ENCODE data around the gene JTB. TPM values are rescaled to one million over a fixed set of nuclear protein-coding genes. Genes with fewer than 3 reads are reported as not detected.

The JTB gene
- total RNA-seq, 1 experiment from 2014 or later: 194 TPM

- Mint-ChIP-seq H3K4me1 (ENCODE audit: insufficient read depth, unreplicated experiment) (peaks cover 27% of the 10 kb centered on the region), H3K4me3 (ENCODE audit: unreplicated experiment) (no peak overlapping the region), H3K9me3 (ENCODE audit: unreplicated experiment) (no peaks in the 10 kb centered on the region), H3K27me3 (ENCODE audit: insufficient read depth, unreplicated experiment) (no peaks in the 10 kb centered on the region), H3K36me3 (ENCODE audit: insufficient read depth, unreplicated experiment) (peaks cover 44% of the 10 kb centered on the region), H3K27ac (ENCODE audit: low read depth, unreplicated experiment) (no peak overlapping the region)
- DNase-seq (ENCODE audit: unreplicated experiment): no peak
- ChIA-PET CTCF (interaction anchor here (0.6 to 5.2 kb wide), 3 partner anchors 8 to 358 kb away, joined by 3 to 45 read pairs (median 4); partner anchors contain the start of genes RAB13 and S100A16), POLR2A (interaction anchor here (0.6 kb wide), 1 partner anchor 10 kb away, joined by 3 read pairs; no protein-coding TSS in a partner anchor)
- intact Hi-C loops (cut with micrococcal nuclease): no loop called here
- no peak for TF ChIP-seq CTCF (IDR thresholded peaks at IDR 0.05; ENCODE audit: unreplicated experiment)
- no TSS peak for BruUV-seq (replicated peaks)
These were observed 7.1 kb downstream of the JTB start for GRCh38 chr1:153970346-153970745.

DNA sequence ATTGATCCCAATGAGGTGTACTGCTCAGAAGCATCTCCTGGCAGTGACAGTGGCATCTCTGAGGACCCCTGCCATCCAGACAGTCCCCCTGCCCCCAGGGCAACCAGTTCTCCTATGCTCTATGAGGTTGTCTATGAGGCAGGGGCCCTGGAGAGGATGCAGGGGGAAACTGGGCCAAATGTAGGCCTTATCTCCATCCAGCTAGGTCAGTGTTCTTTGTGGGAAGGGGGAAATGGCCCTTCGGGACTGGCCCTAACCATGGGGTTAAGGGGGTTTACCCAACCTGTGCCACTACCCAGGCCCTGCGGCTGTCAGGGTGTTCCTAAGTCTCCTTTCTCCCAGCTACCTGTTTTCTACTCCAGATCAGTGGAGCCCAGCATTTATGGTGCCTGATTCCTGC, 8.5 kb downstream of the JTB start:
- H3K27me3 Mint-ChIP-seq (ENCODE audit: insufficient read depth, unreplicated experiment): no peaks in the 10 kb centered on the region
- peak overlapping the region; percentile 94 for H3K27ac Mint-ChIP-seq (ENCODE audit: low read depth, unreplicated experiment)
- H3K4me1 Mint-ChIP-seq (ENCODE audit: insufficient read depth, unreplicated experiment): peaks cover 33% of the 10 kb centered on the region
- H3K4me3 Mint-ChIP-seq (ENCODE audit: unreplicated experiment): peak overlapping the region; percentile 95
- H3K36me3 Mint-ChIP-seq (ENCODE audit: insufficient read depth, unreplicated experiment): peaks cover 30% of the 10 kb centered on the region
- intact Hi-C loops (cut with micrococcal nuclease): no loop called here
- no peaks in the 10 kb centered on the region for H3K9me3 Mint-ChIP-seq (ENCODE audit: unreplicated experiment)
- DNase-seq (ENCODE audit: unreplicated experiment): no peak
- BruUV-seq (replicated peaks): no TSS peak
- CTCF ChIA-PET: interaction anchor here (0.5 to 5.2 kb wide), 8 partner anchors 8 to 457 kb away, joined by 3 to 45 read pairs (median 6); partner anchors contain the start of genes JTB and RAB13
- no peak for TF ChIP-seq CTCF (IDR thresholded peaks at IDR 0.05; ENCODE audit: unreplicated experiment)
- POLR2A ChIA-PET: interaction anchor here (4.2 to 16.6 kb wide), 5 partner anchors 8 to 187 kb away, joined by 37 to 647 read pairs (median 358); partner anchors contain the start of genes CRTC2, DENND4B, GATAD2B and JTB

DNA sequence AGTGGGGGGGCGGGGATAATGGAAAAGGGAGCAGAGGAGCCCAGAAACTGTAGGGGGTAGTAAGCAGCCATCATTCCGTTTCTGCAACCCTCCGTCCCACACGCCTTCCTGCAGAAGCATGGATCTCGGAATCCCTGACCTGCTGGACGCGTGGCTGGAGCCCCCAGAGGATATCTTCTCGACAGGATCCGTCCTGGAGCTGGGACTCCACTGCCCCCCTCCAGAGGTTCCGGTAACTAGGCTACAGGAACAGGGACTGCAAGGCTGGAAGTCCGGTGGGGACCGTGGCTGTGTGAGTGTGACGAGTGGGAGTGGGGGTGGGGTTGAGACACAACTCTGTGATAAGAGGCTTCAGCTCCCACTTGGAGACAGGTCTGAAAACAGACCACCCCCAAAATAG, 9.1 kb downstream of the JTB start:
- H3K27ac Mint-ChIP-seq (ENCODE audit: low read depth, unreplicated experiment): peak overlapping the region; percentile 94
- no peaks in the 10 kb centered on the region for H3K9me3 Mint-ChIP-seq (ENCODE audit: unreplicated experiment)
- no peak for TF ChIP-seq CTCF (IDR thresholded peaks at IDR 0.05; ENCODE audit: unreplicated experiment)
- H3K27me3 Mint-ChIP-seq (ENCODE audit: insufficient read depth, unreplicated experiment): no peaks in the 10 kb centered on the region
- no TSS peak for BruUV-seq (replicated peaks)
- no peak for DNase-seq (ENCODE audit: unreplicated experiment)
- intact Hi-C loops (cut with micrococcal nuclease): no loop called here
- peak overlapping the region; percentile 95 for H3K4me3 Mint-ChIP-seq (ENCODE audit: unreplicated experiment)
- ChIA-PET CTCF (interaction anchor here (0.5 to 5.2 kb wide), 13 partner anchors 9 to 457 kb away, joined by 3 to 45 read pairs (median 5); partner anchors contain the start of genes GATAD2B, JTB and RAB13), POLR2A (interaction anchor here (0.6 to 16.6 kb wide), 18 partner anchors 9 to 1161 kb away, joined by 3 to 647 read pairs (median 10); partner anchors contain the start of genes CRTC2, DENND4B, GATAD2B and JTB)
- peaks cover 37% of the 10 kb centered on the region for H3K4me1 Mint-ChIP-seq (ENCODE audit: insufficient read depth, unreplicated experiment)
- H3K36me3 Mint-ChIP-seq (ENCODE audit: insufficient read depth, unreplicated experiment): peaks cover 28% of the 10 kb centered on the region

DNA sequence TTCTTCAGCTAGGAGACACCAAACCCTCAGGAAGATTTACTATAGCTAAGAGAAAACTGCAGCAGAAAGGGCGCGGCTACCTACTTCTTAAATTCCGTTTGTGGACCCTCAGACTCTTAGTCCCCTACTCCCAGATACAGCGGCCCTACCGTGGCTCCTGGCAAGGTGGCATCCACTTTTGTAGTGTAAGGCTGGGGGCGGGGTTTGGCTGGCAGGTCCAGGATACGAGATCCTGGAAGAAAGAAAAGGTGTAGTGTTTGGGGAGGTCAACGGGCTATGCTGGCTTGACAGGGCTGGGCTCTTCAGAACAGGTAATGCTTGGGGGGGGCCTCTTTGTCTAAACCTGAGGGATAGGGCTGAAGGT, 9.5 kb downstream of the JTB start:
- ChIA-PET CTCF (interaction anchor here (0.6 to 5.2 kb wide), 15 partner anchors 9 to 1083 kb away, joined by 3 to 45 read pairs (median 5); partner anchors contain the start of genes ADAM15, GATAD2B, JTB and RAB13), POLR2A (interaction anchor here (0.6 to 16.6 kb wide), 40 partner anchors 9 to 1162 kb away, joined by 3 to 647 read pairs (median 4); partner anchors contain the start of genes CRTC2, DENND4B, GATAD2B and INTS3)
- Mint-ChIP-seq H3K9me3 (ENCODE audit: unreplicated experiment) (no peaks in the 10 kb centered on the region), H3K4me1 (ENCODE audit: insufficient read depth, unreplicated experiment) (peaks cover 40% of the 10 kb centered on the region), H3K4me3 (ENCODE audit: unreplicated experiment) (peak overlapping the region; percentile 95), H3K36me3 (ENCODE audit: insufficient read depth, unreplicated experiment) (peaks cover 24% of the 10 kb centered on the region), H3K27me3 (ENCODE audit: insufficient read depth, unreplicated experiment) (no peaks in the 10 kb centered on the region), H3K27ac (ENCODE audit: low read depth, unreplicated experiment) (peak overlapping the region; percentile 94)
- no TSS peak for BruUV-seq (replicated peaks)
- TF ChIP-seq CTCF (IDR thresholded peaks at IDR 0.05; ENCODE audit: unreplicated experiment): no peak
- DNase-seq (ENCODE audit: unreplicated experiment): no peak
- intact Hi-C loops (cut with micrococcal nuclease): loop anchor here (1.0 to 2.0 kb wide), 2 partner anchors 18 to 45 kb away; partner anchors contain the start of genes GATAD2B and RAB13

Data from MCF 10A (cell line).